Measurements from ENCODE around the gene LHX3.

The LHX3 gene

GRCh38 chr9:136244122-136244968 is 39.4 kb upstream of the LHX3 start (continued):
- TF ChIP-seq ZNF280C (tag by site-specific recombination; IDR thresholded peaks at IDR 0.05) (no peak), SCRT1 (tag by site-specific recombination; IDR thresholded peaks at IDR 0.05; ENCODE audit: borderline replicate concordance) (peak; percentile 69; the same call in 1 of the 2 replicates), SP7 (tag by site-specific recombination; IDR thresholded peaks at IDR 0.05) (peak; percentile 99), ZNF302 (tag by site-specific recombination; IDR thresholded peaks at IDR 0.05; ENCODE audit: low read depth) (no peak)

GRCh38 chr9:136243631-136244030 is 38.7 kb upstream of the LHX3 start:
- CTCF ChIA-PET: interaction anchor here (0.6 to 2.7 kb wide), 6 partner anchors 9 to 105 kb away, joined by 3 to 15 read pairs (median 4); no protein-coding TSS in a partner anchor
- Histone ChIP-seq H3K4me3 (ENCODE audit: low read depth, low read length) (no peak overlapping the region), H3K27ac (ENCODE audit: extremely low read depth, low read depth, low read length) (no peak overlapping the region), H3K4me1 (ENCODE audit: control insufficient read depth, insufficient read depth, low read length) (0 out of 2 replicates have a peak, but pooled peaks cover 2% of the 10 kb centered on the region), H3K36me3 (ENCODE audit: control insufficient read depth in 2 of 2, insufficient read depth in 1 of 2, low read length in 2 of 2) (peaks cover 0 to 8% of the 10 kb centered on the region in 2 experiments; a peak in 1 of 3 replicates), H3K9me3 (ENCODE audit: control insufficient read depth, insufficient read depth, low read depth, low read length) (no peaks in the 10 kb centered on the region)
- POLR2A ChIA-PET: interaction anchor here (1.5 kb wide), 1 partner anchor 24 kb away, joined by 4 read pairs; no protein-coding TSS in a partner anchor
- TF ChIP-seq ZNF600 (tag by site-specific recombination; IDR thresholded peaks at IDR 0.05) (peak; percentile 19; the same call in 1 of the 2 replicates), SCRT1 (tag by site-specific recombination; IDR thresholded peaks at IDR 0.05; ENCODE audit: borderline replicate concordance) (no peak)

- no peak overlapping the region for H3K27ac ChIP-seq (ENCODE audit: extremely low read depth, low read depth, low read length)
- H3K36me3 ChIP-seq (ENCODE audit: control insufficient read depth in 2 of 2, insufficient read depth in 1 of 2, low read length in 2 of 2): peaks cover 0 to 8% of the 10 kb centered on the region in 2 experiments; a peak in 1 of 3 replicates
- H3K4me3 ChIP-seq (ENCODE audit: low read depth, low read length): no peak overlapping the region
- no peak for TF ChIP-seq ZNF394 (tag by site-specific recombination; IDR thresholded peaks at IDR 0.05; ENCODE audit: borderline replicate concordance)
- TF ChIP-seq, protein P1, sequence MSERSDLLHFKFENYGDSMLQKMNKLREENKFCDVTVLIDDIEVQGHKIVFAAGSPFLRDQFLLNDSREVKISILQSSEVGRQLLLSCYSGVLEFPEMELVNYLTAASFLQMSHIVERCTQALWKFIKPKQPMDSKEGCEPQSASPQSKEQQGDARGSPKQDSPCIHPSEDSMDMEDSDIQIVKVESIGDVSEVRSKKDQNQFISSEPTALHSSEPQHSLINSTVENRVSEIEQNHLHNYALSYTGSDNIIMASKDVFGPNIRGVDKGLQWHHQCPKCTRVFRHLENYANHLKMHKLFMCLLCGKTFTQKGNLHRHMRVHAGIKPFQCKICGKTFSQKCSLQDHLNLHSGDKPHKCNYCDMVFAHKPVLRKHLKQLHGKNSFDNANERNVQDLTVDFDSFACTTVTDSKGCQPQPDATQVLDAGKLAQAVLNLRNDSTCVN (tag by site-specific recombination; optimal IDR thresholded peaks at IDR 0.05): peak; percentile 7
- TF ChIP-seq ZNF600 (tag by site-specific recombination; IDR thresholded peaks at IDR 0.05): 0 out of 2 replicates have a peak, but pooled peaks have one; percentile 21
- ChIA-PET POLR2A (interaction anchor here (0.6 to 1.5 kb wide), 2 partner anchors 24 to 30 kb away, joined by 4 to 8 read pairs; no protein-coding TSS in a partner anchor), CTCF (interaction anchor here (1.0 to 2.7 kb wide), 6 partner anchors 9 to 104 kb away, joined by 3 to 15 read pairs (median 4); no protein-coding TSS in a partner anchor)
- no peaks in the 10 kb centered on the region for H3K9me3 ChIP-seq (ENCODE audit: control insufficient read depth, insufficient read depth, low read depth, low read length)
- H3K4me1 ChIP-seq (ENCODE audit: control insufficient read depth, insufficient read depth, low read length): 0 out of 2 replicates have a peak, but pooled peaks cover 2% of the 10 kb centered on the region
These were observed 38.1 kb upstream of the LHX3 start for GRCh38 chr9:136242918-136243525.

- ChIA-PET CTCF (interaction anchor here (1.1 to 2.7 kb wide), 3 partner anchors 8 to 71 kb away, joined by 3 to 15 read pairs (median 4); no protein-coding TSS in a partner anchor), POLR2A (no interaction called here)
- Histone ChIP-seq H3K4me3 (ENCODE audit: low read depth, low read length) (no peak overlapping the region), H3K27ac (ENCODE audit: extremely low read depth, low read depth, low read length) (no peak overlapping the region), H3K9me3 (ENCODE audit: control insufficient read depth, insufficient read depth, low read depth, low read length) (no peaks in the 10 kb centered on the region), H3K4me1 (ENCODE audit: control insufficient read depth, insufficient read depth, low read length) (0 out of 2 replicates have a peak, but pooled peaks cover 2% of the 10 kb centered on the region), H3K36me3 (ENCODE audit: control insufficient read depth in 2 of 2, insufficient read depth in 1 of 2, low read length in 2 of 2) (peaks cover 0 to 13% of the 10 kb centered on the region in 2 experiments; a peak in 1 of 3 replicates)
- TF ChIP-seq HOXD13 (CRISPR knock-in tag; IDR thresholded peaks at IDR 0.05; ENCODE audit: borderline replicate concordance) (no peak), ZNF292 (tag by site-specific recombination; IDR thresholded peaks at IDR 0.05; ENCODE audit: borderline replicate concordance, low read depth) (no peak), SCRT2 (tag by site-specific recombination; IDR thresholded peaks at IDR 0.05) (peak; percentile 64), ZNF2 (tag by site-specific recombination; IDR thresholded peaks at IDR 0.05) (no peak)
These were observed 37.3 kb upstream of the LHX3 start for GRCh38 chr9:136242248-136242647.
